Right renal cortex interstitium (tissue), 3 donors: Measurements from ENCODE around the gene C11orf68. TPM values are rescaled to one million over a fixed set of nuclear protein-coding genes. Genes with fewer than 3 reads are reported as not detected.

Source experiments
- DNase-seq, 3 donors: peaks; one replicate each; pipeline ENCODE4 v3.0.0-alpha.2; 2013; ENCODE audit warnings: low read depth in 3 of 3, low spot score in 2 of 3
- polyA plus RNA-seq, 3 donors: library from polyadenylated mRNA; unstranded; fragments of 120-200 nt; gene quantifications; one replicate each; pipeline ENCODE4 v1.2.1, GENCODE V29; 2013; ENCODE audit not compliant: insufficient read length in 3 of 3

The C11orf68 gene
- polyA plus RNA-seq, 3 donors = 33.8 to 38.1 (median 36.0) TPM

DNA sequence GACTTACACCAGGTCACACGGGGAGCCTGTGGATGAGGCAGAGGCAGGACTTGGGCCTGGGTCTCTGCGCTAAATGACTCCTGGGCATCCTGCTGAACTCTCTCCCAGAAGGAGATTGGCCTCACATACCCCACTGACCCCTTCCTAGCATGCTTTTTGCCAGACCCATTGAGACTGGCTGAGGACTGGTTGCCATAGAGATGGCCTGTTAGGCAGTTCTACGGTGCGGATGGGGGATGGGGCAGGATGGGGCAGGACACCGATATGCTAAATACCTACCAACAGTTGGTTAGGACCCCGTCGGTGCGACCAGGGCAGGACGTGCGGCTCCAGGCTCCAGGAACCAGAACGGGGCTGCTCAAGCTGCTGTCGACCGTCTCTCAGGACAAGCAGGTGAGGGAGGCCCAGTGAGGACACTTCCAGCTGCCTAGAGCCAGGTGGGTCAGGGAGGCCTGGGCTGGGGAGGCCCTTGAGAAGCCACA is 26.6 kb upstream of the C11orf68 start, which contains the start of gene TSGA10IP:
Gene TSGA10IP (plus strand): TSS at position 51 of the 482 bp plus-strand sequence. CDS start 196 bp downstream, at position 247.
- DNase-seq = no peak

DNA sequence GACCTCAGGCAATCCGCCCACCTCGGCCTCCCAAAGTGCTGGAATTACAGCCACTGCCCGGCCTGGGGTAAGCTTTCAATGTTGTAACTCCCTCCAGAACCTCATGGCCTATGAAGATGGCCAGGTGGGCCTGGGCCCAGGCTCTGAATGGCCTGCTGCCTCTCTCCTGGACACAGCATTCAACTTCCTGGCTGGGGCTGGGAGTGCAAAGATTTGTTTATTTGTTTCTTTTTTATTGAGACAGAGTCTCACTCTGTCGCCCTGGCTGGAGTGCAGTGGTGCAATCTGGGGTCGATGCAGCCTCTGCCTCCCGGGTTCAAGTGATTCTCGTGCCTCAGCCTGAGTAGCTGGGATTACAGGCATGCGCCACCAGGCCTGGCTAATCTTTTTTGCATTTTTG is 25.9 kb upstream of the C11orf68 start:
- no peak for DNase-seq

DNA sequence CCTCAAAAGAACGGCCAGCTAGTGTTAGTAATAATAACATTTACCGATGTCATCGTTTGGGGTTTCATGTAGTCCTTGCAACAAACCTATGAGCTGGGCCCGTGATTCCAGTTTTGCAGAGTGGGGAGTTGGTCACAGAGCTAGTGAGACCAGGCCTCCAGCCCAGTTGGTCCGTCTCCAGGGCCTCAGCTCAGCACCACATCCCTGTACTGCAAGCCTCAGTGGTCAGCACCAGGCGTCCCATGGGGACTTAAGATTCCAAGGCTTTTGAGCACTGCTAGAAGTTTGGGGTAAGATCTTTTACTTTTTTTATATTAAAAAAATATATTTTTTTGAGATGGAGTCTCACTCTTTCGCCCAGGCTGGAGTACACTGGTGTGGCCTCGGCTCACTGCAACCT is 25.3 kb upstream of the C11orf68 start:
- DNase-seq = no peak

DNA sequence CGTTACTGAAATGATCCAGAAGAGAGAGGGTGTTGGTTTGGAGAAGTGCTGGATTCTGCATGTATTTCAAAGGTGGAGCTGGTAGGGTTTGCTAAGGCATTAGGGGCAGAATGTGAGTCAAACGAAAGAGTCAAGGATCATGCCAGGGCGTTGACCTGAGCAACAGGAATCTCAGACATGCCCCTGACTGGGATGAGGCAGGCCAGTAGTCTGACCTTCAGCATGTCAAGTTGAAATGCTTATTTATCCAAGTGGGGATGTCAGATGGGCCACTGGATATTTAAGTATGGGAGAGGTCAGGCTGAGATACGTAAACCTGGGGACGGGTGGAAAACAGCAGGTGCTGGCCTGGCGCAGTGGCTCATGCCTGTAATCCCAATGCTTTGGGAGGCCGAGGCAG is 23.7 kb upstream of the C11orf68 start:
- DNase-seq = no peak

DNA sequence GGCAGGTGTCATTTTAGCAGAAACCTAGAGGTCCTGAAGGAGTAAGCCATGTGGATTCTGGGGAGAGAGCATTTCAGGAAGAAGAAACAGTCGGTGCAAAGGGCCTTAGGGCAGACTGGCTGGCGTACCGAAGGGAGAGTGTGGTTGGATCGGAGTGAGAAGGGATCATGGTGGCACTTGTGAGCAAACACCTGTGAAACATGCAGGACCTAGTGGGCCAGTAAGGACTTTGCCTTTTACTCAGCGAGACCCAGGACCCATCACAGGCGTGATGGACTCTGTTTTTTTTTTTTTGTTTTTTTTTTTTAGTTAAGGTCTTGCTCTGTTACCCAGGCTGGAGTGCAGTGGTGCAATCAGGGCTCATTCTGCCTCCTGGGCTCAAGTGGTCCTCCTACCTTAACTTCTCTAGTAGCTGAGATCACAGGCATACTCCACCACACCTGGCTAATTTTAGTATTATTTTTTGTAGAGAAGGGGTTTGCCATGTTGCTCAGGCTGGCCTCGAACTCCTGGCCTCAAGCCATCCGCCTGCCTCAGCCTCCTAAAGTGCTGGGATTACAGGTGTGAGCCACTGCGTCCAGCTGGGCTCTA is 23.0 kb upstream of the C11orf68 start:
- DNase-seq = no peak

DNA sequence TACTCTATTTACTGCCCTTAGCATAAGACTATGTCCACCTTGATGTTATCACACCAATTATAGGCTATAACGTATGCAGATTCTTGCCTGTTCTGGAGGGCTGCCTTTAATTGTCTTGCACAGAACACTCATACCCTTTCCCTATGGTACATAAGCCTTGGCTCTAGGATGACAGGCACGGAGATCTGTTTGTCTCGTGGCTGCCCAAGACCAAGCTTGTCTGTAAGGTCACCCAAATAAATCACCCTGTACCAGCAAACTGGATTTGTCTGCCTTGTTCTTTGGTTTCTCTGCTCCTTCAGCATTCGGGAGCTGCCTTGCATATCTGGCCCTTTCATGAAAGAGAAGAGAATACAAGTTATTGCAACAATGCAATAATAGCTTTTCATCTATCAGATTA is 18.9 kb upstream of the C11orf68 start:
- DNase-seq = no peak

DNA sequence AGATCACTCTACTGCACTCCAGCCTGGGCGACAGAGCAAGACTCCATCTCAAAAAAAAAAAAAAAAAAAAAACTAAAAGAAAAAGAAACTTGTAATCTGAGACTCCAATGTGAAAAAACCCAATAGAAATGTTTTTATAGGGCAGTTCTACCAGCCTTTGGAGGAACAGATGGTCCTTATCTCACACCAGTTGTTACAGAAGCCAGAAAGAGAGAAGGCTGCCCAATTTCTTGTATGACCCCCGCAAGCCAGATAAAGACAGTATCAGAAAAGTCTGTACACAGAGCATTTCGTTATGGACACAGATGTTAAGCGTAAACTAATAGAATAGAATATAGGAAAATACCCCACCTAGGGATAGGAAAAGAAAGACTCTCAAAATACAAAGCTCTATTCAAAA is 15.2 kb upstream of the C11orf68 start:
- DNase-seq = no peak

DNA sequence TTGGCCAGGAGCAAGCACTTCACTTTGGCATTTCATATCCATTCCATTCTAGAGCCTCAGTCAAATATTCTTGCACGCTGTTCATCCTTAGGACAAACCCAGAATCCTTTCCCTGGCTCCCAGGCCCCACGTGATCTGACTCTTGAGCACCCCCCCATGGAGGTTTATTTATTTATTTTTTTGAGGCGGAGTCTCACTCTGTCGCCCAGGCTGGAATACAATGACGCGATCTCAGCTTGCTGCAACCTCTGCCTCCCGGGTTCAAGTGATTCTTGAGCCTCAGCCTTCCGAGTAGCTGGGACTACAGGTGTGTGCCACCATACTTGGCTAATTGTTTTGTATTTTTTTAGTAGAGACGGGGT is 13.7 kb upstream of the C11orf68 start:
- no peak for DNase-seq

DNA sequence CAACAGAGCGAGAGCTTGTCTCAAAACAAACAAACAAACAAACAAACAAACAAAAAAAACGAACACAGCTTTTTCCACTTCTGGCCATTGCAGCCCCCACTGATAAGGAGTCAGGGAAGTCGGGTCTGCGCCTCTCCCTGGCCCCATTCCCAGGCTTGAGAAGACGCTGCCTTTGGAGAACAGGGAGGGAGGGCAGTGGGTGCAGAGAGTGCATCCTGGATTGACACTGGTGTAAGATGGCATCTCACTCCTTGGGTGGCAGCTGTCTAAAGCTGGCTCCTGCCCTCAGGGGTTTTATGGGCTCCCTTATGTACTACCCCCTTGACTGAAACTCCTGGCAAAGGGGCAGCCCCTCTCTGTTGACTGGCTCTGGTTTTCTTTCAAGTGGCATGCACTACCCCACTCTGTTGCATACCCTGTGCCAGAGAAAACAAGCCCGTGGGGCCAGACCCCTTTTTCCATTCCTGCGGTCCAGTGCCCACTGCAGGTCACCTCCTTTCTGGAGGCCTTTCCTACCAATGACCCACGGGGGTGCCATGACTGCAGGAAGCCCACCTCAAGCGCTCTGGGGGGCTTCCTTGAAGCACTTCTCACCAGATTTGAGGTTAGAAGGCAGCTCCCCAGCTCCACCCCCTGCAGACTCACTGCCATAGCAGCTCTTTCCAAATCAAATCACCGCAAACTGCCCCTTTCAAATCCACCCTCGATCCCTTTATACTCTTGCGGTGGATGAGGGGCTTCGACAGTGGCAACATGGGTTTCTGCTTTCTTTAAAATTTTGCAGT is 13.1 kb upstream of the C11orf68 start:
- no peak for DNase-seq

DNA sequence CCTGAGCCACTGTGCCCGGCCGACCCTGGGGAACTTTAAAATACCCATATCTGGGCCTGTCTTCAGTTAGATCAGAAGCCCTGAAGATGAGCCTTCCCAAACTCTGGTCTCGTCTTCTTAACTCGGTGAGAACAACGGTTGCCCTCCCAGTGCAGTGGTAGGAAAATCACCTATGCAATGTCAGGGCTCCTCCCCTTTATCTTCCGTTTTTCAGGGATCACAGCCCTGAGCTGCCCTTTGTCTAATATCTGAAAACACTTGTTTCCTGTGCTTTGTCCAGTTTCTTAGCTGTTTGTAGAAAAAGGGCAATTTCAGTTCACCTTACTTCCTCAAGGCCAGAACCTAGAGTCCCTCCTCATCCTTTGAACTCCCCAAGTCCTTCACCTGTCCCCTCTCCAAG is 9.8 kb upstream of the C11orf68 start:
- DNase-seq = no peak

DNA sequence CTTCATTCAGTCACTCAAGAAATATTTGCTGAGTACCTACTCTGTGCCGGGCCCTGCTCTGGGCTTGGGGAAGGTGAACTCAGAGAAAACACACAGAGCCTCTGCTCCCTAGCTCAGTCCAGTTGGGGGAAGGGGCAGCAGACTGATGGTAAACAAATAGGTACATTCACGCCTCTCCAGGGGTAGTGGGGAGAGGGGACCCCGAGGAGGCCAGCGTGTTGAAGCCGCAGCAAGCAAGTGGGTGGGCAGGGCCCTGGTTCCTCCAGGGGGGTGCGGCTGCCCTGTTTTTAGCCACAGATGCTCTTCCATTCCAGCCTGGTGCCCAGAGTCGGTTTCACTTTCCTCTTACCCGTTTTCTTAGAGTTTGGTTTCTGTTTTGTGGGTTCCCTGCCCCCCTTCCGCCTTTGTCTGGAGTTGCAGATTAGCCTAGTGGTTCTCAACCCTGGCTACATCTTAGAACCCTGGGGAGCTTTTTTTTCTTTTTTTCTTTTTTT is 9.1 kb upstream of the C11orf68 start:
- DNase-seq = no peak

DNA sequence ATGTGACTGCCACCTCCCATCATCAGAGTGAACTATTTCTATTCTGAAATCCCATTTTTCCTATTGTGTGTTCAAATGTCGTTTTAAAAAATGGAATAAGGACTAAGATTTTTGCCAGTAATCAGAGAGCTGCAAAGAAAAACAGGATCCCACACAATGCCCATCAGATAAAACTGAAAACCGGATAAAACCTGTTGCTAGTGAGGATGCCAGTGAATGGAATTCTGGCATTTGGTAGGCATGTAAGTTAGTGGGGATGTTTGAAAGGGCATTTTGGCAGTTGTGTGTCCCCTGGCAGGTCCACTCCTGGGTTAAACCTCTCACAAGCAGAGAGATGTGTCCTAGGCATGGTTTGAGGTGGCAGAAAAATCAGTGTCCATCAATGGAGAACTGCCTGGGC is 6.5 kb upstream of the C11orf68 start:
- no peak for DNase-seq

DNA sequence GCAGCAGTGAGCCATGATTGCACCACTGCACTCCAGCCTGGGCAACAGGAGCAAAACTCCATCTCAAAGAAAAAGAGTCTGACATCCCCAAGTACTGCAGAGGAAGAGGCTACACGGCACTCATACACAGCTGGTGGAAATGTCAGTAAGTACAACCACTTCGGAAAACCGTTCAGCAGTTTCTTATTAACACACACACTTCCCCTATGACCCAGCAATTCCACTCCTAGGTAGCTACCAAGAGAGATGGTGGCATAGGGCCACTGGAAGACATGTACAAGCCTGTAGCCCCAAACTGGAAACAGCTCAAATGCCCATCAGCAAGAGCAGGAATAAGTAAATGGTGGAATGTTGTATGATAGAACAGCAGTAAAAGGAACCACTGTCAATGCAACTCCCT is 3.7 kb upstream of the C11orf68 start:
- no peak for DNase-seq

DNA sequence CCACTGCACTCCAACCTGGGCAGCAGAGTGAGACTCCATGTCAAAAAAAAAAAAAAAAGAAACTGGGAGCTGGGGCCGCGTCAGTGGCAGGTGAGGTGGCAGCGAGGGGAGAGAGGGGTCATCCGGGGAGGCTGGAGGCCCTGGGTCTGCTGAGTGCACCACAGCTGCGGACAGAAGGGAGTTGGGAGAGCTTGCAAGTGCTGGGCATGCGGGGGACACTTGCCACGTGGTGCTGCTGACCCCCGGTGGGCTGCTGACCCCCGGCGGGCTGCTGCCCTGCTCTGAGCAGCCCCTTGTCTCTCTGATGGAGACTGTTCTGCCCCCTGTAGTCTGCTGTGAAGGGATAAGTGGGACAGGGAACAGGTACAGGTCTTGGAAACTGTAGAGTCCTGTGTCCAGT is 3.0 kb upstream of the C11orf68 start:
- no peak for DNase-seq

DNA sequence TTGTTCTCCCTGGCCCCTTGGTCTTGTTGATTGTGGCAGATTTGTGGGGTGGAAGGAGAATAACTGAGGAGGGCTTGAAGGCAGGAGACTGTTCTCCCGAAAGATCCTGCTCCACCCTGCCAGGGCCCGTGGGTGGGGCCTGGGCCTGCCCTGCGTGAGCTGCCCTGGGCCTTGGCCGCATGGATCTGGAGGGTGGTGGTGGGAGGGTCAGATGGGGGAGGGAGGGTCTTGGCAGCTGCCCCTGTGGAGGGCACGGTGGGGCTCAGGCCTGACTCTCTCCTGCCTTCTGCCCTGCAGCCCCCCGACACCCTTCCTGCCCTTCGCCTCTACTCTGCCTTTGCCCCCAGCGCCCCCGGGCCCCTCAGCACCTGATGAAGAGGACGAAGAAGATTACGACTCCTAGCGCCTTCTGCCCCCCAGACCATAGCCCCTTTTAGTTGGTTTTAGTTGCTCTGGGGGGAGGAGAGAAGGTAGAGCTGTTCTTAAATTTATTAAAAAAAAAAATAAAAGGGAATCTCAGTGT is 2.2 kb upstream of the C11orf68 start:
- DNase-seq = no peak

DNA sequence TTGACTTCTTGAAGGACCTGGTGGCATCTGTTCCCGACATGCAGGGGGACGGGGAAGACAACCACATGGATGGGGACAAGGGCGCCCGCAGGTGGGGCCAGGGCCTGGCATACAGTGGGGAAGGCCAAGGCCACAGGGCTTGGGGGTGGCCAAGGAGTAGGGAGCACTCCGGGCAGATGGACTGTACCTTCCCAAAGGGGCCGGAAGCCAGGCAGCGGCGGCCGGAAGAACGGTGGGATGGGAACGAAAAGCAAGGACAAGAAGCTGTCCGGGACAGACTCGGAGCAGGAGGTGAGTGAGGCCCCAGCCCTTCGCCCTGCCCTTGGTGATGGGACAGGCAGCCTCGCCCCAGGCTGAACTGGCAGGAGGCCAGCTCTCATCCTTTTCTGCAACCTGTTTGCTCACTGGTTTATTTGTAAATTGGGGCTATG is 1.5 kb upstream of the C11orf68 start:
- DNase-seq = no peak

DNA sequence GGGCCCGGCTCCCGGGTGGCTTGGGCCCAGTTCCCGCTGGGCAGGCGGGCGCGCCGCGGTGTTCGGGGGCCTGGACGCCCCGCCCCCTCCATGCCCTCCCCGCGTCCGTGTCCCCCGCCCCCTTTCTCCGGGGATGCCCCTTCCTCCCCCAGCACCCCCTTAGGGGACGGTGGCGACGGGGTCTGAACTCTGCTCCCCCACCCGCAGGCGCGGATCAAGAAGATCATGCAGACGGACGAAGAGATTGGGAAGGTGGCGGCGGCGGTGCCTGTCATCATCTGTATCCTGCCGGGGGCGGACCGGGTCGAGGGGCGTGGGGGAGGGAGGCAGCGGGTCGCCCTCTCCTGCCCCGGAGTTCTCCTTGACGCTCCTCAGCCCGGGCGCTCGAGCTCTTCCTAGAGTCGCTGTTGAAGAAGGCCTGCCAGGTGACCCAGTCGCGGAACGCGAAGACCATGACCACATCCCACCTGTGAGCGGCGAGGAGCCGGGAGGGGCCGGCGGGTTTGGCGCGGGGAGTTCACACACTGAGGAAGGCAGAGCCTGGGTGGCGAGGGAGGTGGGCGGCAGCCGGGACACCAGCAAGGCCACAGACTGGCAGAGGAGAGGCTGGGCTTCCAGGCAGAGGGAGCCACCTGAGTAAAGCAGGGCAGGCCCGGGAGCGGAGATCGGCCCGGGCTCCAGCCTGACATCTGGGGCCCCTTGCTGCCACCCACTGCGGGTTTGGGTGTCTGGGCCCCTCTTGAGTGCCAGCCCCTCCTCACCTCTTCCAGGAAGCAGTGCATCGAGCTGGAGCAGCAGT is 910 bp upstream of the C11orf68 start:
- peak in 1 of 3 donors; percentile 18 for DNase-seq

DNA sequence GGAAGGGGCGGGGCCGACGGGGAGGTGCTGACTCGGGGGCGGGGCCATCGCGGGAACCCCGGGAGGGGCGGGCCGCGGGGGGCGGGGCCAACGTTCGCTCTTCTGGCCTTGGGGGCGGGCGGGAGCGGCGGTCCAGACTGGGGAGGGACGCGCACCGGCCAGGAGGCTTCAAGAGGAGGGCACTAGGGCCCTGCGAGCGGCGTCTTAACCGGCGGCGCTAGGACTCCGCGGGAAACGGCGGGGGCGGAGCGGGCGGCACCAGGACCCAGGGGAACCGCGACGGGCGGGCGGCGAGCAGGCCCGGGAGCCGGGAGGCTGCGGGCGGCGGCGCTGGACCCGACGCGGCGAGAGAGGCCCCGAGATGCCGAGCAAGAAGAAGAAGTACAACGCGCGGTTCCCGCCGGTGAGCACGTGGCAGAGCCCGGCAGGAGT is 295 bp upstream of the C11orf68 start, which contains the start of gene DRAP1:
Gene DRAP1 (plus strand): TSS at position 286 of the 432 bp plus-strand sequence. CDS start 76 bp downstream, at position 362.
- peak; percentile 75 to 95 (median 91) for DNase-seq

DNA sequence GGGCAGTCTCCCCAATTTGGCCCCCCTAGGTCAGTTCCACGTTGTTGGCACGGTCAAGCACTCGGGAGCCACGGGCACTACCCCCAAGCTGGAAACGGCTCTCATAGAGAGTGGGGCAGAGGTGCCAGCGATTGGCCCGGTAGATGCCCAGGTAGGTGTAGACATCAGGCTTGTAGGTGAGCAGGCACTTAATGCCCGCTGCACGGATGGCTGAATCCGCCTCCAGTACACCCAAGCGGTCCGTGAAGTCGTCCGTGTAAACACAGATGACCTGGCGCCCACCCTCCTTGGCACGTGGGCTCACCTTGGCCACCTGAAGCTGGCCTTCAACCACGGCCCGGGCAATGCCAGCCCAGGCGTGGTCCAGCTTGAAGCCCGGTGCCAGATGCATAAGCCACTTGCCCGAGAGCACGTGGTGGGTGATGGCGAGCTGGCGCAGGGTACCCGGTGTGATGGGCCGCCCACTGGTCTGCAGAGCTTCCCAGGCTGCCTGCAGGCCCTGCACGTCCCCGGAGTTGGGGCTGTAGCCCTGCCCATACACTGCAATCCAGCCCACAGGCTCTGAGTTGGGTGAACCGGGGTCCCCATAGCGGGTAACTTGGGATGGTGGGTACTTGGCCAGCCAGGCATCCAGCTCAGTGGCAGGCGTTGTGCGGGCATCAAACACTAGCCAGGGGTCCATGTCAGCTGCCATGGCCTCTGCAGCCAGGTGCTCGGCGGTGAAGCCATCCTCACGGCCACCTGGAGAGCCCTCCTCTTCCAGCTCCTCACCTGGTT is 1.2 kb downstream of the C11orf68 start:
- no peak for DNase-seq

DNA sequence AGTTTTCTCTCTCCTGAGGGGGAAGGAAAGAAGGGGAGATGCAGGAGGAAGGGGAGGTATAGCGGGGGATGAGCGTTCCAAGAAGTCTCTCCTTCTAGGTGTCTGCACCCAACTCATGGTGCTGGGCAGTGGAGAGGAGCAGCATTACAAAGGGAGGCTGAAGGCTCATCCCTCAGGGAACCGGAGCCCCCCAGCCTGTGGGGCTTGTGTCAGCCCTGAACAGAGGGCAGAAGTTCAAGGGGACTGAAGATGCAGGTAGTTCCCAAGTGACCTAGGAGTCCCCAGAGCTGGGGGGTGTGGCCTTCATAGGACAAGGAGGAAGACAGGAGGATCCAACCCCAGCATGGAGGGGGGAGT is 1.8 kb downstream of the C11orf68 start:
- no peak for DNase-seq
